ENCODE data around the gene TSPAN13.

Gene TSPAN13

DNA sequence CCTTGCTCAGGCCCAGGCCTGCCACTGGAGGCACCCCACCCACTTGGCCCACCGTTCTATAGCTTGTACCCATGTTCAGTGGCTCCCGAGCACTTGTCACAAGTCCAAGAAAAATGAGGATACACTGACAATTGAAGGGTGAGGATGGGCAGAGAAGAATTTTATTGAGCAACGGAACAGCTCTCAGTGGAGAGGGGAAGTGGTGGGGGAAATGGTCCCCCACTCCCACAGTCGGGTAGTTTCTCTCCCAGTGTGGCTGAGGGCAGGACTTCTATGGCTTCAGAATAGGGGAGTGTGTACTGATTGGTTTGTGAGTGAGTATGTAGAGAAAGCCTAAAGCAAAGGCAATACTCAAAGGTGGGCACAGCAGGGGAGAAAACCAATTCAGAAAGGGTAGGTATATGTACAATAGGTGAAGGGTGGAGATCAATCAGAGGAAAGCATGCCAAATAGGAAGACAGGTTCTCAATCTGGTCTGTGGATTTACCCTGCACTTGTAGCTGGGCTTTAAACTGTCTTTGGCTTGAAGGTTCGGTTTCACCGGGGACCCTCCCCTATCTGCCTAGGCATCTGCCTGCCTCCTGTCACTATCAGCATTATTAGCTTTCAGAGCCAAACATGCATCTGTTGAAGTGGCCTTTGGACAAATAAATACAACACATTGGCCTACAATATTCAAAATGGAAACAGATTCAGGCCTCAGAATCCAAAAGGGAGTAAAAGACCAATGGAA is 8.9 kb upstream of the TSPAN13 start:
- DNase-seq (ENCODE audit: low read depth): no peak
- TF ChIP-seq, protein P1, sequence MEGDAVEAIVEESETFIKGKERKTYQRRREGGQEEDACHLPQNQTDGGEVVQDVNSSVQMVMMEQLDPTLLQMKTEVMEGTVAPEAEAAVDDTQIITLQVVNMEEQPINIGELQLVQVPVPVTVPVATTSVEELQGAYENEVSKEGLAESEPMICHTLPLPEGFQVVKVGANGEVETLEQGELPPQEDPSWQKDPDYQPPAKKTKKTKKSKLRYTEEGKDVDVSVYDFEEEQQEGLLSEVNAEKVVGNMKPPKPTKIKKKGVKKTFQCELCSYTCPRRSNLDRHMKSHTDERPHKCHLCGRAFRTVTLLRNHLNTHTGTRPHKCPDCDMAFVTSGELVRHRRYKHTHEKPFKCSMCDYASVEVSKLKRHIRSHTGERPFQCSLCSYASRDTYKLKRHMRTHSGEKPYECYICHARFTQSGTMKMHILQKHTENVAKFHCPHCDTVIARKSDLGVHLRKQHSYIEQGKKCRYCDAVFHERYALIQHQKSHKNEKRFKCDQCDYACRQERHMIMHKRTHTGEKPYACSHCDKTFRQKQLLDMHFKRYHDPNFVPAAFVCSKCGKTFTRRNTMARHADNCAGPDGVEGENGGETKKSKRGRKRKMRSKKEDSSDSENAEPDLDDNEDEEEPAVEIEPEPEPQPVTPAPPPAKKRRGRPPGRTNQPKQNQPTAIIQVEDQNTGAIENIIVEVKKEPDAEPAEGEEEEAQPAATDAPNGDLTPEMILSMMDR (conservative IDR thresholded peaks at IDR 0.05; ENCODE audit: low read depth, low read length): no peak
- no peak overlapping the region for H3K4me3 ChIP-seq (ENCODE audit: low read depth, low read length)

DNA sequence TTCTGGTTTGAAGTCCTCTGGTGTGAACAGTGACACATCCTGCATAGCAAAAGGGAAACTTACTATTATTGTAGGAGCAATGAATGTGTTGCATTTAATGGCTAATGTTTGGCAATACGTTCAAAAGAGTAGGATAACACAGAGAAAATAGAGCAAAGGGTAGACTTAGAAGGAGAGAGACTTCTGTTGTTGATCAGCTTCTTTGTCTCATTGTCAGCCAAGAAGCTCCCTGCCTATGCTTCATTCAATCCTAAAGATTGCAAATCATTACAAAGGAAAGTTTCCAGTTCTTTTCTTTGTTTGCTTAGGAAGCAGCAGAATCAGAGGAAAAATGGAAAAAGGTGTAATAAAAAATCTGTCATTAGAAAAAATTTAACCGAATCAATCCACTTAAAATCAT is 7.9 kb upstream of the TSPAN13 start:
- TF ChIP-seq, protein P1 (conservative IDR thresholded peaks at IDR 0.05; ENCODE audit: low read depth, low read length): no peak
- no peak for DNase-seq (ENCODE audit: low read depth)
- no peak overlapping the region for H3K4me3 ChIP-seq (ENCODE audit: low read depth, low read length)

GRCh38 chr7:16747102-16747501 is 6.5 kb upstream of the TSPAN13 start:
- H3K4me3 ChIP-seq (ENCODE audit: low read depth, low read length): no peak overlapping the region
- no peak for DNase-seq (ENCODE audit: low read depth)
- TF ChIP-seq, protein P1 (conservative IDR thresholded peaks at IDR 0.05; ENCODE audit: low read depth, low read length): no peak

DNA sequence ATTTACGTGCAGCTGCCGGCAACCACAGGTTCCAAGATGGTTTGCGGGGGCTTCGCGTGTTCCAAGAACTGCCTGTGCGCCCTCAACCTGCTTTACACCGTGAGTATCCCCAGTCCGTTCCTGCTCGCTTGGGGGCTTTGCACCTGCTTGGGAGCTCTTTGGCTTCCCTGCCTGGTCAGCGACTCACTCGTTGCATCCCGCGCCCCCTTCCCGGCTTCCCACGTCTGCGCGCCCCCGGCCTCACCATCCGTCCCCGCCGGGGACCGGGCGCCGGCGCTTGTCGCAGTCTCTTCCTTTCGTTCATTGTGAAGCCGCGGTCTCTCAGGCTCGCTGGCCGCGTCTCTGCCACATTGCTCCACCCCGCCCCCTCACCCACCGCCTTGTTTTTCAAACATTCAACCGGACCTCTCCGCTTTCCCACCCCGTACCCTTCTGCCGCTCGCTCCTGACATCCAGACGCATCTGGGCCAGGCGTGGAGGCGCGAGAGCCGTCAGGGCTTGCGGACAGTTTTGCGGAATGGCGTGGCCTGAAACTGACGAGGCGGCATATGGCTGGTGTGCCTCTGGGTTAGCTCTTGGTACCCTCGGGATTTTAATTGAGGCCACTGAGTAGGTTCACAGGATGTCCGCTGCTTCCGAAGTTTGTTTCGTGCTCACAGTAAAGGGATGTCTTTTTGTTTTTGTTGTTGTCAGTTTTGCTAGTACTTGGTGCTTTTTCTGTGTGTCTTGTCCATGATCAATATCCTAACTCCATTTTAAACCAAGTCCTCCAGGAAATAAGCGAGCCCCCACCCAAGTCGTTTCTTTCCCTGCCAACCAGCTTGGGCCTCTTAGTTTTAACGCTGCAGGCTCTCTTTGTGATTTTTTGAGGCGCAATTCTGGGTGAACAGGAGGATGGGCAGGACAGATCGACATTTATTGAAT is 639 bp downstream of the TSPAN13 start:
- DNase-seq (ENCODE audit: low read depth): no peak
- TF ChIP-seq, protein P1 (conservative IDR thresholded peaks at IDR 0.05; ENCODE audit: low read depth, low read length): no peak

DNA sequence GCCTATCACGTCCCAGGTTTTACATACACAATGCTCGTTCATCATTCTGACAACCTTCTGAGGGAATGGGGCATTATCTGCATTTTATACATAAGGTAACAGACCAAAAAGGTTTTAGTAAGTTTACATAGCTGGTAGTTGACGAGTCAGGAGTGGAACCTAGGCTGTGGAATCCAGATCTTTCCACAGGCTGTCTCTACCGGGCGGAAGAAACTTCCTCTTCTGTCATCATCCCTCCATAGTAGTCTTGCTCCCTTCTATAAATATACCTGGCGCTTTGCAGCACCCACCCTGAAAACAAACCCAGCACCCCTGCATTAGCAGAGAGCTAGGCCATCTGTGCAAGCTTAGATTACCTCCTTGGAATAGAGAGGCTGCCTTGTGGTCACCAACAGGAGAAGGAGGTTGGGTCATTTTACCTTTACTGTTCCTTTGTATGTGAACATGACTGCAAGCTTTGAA is 1.3 kb downstream of the TSPAN13 start:
- no peak overlapping the region for H3K4me3 ChIP-seq (ENCODE audit: low read depth, low read length)
- DNase-seq (ENCODE audit: low read depth): no peak

More for the DNA sequence above, 639 bp downstream of the TSPAN13 start:
- H3K4me3 ChIP-seq (ENCODE audit: low read depth, low read length): peak overlapping the region; percentile 80

GRCh38 chr7:16755397-16755796 is 1.8 kb downstream of the TSPAN13 start:
- no peak overlapping the region for H3K4me3 ChIP-seq (ENCODE audit: low read depth, low read length)

More for the DNA sequence above, 1.3 kb downstream of the TSPAN13 start:
- TF ChIP-seq, protein P1 (conservative IDR thresholded peaks at IDR 0.05; ENCODE audit: low read depth, low read length): no peak

More at GRCh38 chr7:16755397-16755796, 1.8 kb downstream of the TSPAN13 start:
- no peak for DNase-seq (ENCODE audit: low read depth)
- TF ChIP-seq, protein P1 (conservative IDR thresholded peaks at IDR 0.05; ENCODE audit: low read depth, low read length): no peak

All from choroid plexus epithelial cell (primary cell).